ENCODE results near the gene CD300H. TPM values are rescaled to one million over a fixed set of nuclear protein-coding genes. Genes with fewer than 3 reads are reported as not detected.

The CD300H gene
- total RNA-seq, 1 experiment from 2014 or later: not detected

GRCh38 chr17:74606050-74606449 is 38.7 kb upstream of the CD300H start:
- Histone ChIP-seq H3K9me3 (ENCODE audit: control insufficient read depth in 1 of 2, insufficient read depth in 1 of 2, low read depth in 1 of 2, low read length in 2 of 2) (no peaks in the 10 kb centered on the region), H3K9ac (ENCODE audit: low read length) (no peak overlapping the region), H3K9me2 (ENCODE audit: insufficient read depth) (no peaks in the 10 kb centered on the region), H3K4me1 (ENCODE audit: control insufficient read depth in 1 of 2, insufficient read depth in 2 of 2, low read length in 2 of 2) (peaks cover 0 to 8% of the 10 kb centered on the region in 2 experiments; a peak in 1 of 4 replicates), H4K20me1 (ENCODE audit: insufficient read depth) (no peaks in the 10 kb centered on the region), H3K36me3 (ENCODE audit: control insufficient read depth in 1 of 2, insufficient read depth in 2 of 2, low read length in 2 of 2) (no peaks in the 10 kb centered on the region), H3K27ac (ENCODE audit: low read depth, low read length) (no peak overlapping the region), H3K4me3 (replicated peaks in 1 of 2; ENCODE audit: low read depth in 1 of 2, low read length in 2 of 2) (no peak overlapping the region), H3K4me2 (ENCODE audit: low read length) (no peak overlapping the region), H2AFZ (ENCODE audit: low read depth, low read length, poor library complexity, severe bottlenecking) (no peak overlapping the region), H3K27me3 (ENCODE audit: insufficient read depth, low read length) (peaks cover 67% of the 10 kb centered on the region), H3K79me2 (ENCODE audit: insufficient read depth, low read length) (no peaks in the 10 kb centered on the region)
- RAD21 ChIA-PET (ENCODE audit: low non-redundant PET in 1 of 2, low total read pairs in 2 of 2, uncharacterized antibody in 2 of 2, unreplicated experiment in 2 of 2): interaction anchor here in 1 of 2 experiments (0.6 kb wide), 1 partner anchor 107 kb away, joined by 3 read pairs; no protein-coding TSS in a partner anchor
- no TSS peak for BruUV-seq (replicated peaks)
- no peak for ATAC-seq
- intact Hi-C loops (cut with micrococcal nuclease): loop anchor here (10.0 kb wide), 1 partner anchor 301 kb away; no protein-coding TSS in a partner anchor
- TF ChIP-seq ZNF274 (IDR thresholded peaks at IDR 0.05; ENCODE audit: low read depth, low read length): no peak
- TF ChIP-seq SP1 (IDR thresholded peaks at IDR 0.05; ENCODE audit: low read depth): no peak
- no peak for TF ChIP-seq ELF1 (IDR thresholded peaks at IDR 0.05; ENCODE audit: borderline replicate concordance, low read depth)
- no peak for TF ChIP-seq SRF (IDR thresholded peaks at IDR 0.05; ENCODE audit: low read depth)
- no peak for TF ChIP-seq CBX3 (IDR thresholded peaks at IDR 0.05; ENCODE audit: low read depth)
- TF ChIP-seq, protein P1, sequence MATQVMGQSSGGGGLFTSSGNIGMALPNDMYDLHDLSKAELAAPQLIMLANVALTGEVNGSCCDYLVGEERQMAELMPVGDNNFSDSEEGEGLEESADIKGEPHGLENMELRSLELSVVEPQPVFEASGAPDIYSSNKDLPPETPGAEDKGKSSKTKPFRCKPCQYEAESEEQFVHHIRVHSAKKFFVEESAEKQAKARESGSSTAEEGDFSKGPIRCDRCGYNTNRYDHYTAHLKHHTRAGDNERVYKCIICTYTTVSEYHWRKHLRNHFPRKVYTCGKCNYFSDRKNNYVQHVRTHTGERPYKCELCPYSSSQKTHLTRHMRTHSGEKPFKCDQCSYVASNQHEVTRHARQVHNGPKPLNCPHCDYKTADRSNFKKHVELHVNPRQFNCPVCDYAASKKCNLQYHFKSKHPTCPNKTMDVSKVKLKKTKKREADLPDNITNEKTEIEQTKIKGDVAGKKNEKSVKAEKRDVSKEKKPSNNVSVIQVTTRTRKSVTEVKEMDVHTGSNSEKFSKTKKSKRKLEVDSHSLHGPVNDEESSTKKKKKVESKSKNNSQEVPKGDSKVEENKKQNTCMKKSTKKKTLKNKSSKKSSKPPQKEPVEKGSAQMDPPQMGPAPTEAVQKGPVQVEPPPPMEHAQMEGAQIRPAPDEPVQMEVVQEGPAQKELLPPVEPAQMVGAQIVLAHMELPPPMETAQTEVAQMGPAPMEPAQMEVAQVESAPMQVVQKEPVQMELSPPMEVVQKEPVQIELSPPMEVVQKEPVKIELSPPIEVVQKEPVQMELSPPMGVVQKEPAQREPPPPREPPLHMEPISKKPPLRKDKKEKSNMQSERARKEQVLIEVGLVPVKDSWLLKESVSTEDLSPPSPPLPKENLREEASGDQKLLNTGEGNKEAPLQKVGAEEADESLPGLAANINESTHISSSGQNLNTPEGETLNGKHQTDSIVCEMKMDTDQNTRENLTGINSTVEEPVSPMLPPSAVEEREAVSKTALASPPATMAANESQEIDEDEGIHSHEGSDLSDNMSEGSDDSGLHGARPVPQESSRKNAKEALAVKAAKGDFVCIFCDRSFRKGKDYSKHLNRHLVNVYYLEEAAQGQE (IDR thresholded peaks at IDR 0.05; ENCODE audit: low read depth): no peak
- no peak for TF ChIP-seq YY1 (IDR thresholded peaks at IDR 0.05; ENCODE audit: extremely low read depth, insufficient replicate concordance, low read depth, low read length)
- TF ChIP-seq TCF7L2 (IDR thresholded peaks at IDR 0.05; ENCODE audit: borderline replicate concordance, extremely low read depth, insufficient read depth, insufficient read length): no peak
- no peak for TF ChIP-seq ZFX (IDR thresholded peaks at IDR 0.05)
- no peak for TF ChIP-seq FOSL1 (IDR thresholded peaks at IDR 0.05; ENCODE audit: low read depth)
- TF ChIP-seq RAD21 (IDR thresholded peaks at IDR 0.05; ENCODE audit: low read depth): no peak
- TF ChIP-seq SIN3A (IDR thresholded peaks at IDR 0.05; ENCODE audit: low read depth): no peak
- TF ChIP-seq, protein P2, sequence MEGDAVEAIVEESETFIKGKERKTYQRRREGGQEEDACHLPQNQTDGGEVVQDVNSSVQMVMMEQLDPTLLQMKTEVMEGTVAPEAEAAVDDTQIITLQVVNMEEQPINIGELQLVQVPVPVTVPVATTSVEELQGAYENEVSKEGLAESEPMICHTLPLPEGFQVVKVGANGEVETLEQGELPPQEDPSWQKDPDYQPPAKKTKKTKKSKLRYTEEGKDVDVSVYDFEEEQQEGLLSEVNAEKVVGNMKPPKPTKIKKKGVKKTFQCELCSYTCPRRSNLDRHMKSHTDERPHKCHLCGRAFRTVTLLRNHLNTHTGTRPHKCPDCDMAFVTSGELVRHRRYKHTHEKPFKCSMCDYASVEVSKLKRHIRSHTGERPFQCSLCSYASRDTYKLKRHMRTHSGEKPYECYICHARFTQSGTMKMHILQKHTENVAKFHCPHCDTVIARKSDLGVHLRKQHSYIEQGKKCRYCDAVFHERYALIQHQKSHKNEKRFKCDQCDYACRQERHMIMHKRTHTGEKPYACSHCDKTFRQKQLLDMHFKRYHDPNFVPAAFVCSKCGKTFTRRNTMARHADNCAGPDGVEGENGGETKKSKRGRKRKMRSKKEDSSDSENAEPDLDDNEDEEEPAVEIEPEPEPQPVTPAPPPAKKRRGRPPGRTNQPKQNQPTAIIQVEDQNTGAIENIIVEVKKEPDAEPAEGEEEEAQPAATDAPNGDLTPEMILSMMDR (IDR thresholded peaks at IDR 0.05 in 2 of 3, conservative IDR thresholded peaks at IDR 0.05 in 1 of 3; ENCODE audit: borderline replicate concordance in 1 of 3, insufficient read depth in 1 of 3, low read depth in 2 of 3, low read length in 2 of 3): no peak
- no peak for TF ChIP-seq ZBTB33 (IDR thresholded peaks at IDR 0.05; ENCODE audit: extremely low read depth, insufficient replicate concordance, low read length)
- no peak for TF ChIP-seq EZH2 (IDR thresholded peaks at IDR 0.05)
- TF ChIP-seq MAX (IDR thresholded peaks at IDR 0.05): no peak
- TF ChIP-seq POLR2AphosphoS5 (IDR thresholded peaks at IDR 0.05; ENCODE audit: low read depth, low read length): no peak
- TF ChIP-seq, protein P3, sequence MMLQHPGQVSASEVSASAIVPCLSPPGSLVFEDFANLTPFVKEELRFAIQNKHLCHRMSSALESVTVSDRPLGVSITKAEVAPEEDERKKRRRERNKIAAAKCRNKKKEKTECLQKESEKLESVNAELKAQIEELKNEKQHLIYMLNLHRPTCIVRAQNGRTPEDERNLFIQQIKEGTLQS (IDR thresholded peaks at IDR 0.05): no peak
- no peak for TF ChIP-seq CEBPB (IDR thresholded peaks at IDR 0.05; ENCODE audit: low read depth)
- no peak for DNase-seq (ENCODE audit: low read depth, low spot score)
- POLR2A ChIA-PET: interaction anchor here (1.0 kb wide), 1 partner anchor 16 kb away, joined by 3 read pairs; no protein-coding TSS in a partner anchor
- CTCF ChIA-PET: interaction anchor here (1.4 kb wide), 1 partner anchor 227 kb away, joined by 3 read pairs; no protein-coding TSS in a partner anchor

Measured in HCT116 (cell line).